ENCODE results near the gene MAEA. TPM values are rescaled to one million over a fixed set of nuclear protein-coding genes. Genes with fewer than 3 reads are reported as not detected.

The MAEA gene
- polyA plus RNA-seq, 3 donors: 34.3 to 83.5 (median 37.7) TPM

- Mint-ChIP-seq H3K4me1 (peaks cover 37% of the 10 kb centered on the region), H3K9me3 (peaks cover 0 to 3% (median 0%) of the 10 kb centered on the region in 7 donors), H3K36me3 (peaks cover 38 to 54% of the 10 kb centered on the region in 2 donors), H3K27ac (peak overlapping the region in 2 of 7 donors; percentile 38 to 72), H3K4me3 (no peak overlapping the region), H3K27me3 (ENCODE audit: low read depth in 3 of 3) (peaks cover 0 to 2% (median 0%) of the 10 kb centered on the region in 3 donors)
- no peaks in the 10 kb centered on the region for H3K27me3 ChIP-seq (ENCODE audit: control insufficient read depth in 2 of 2, insufficient read depth in 2 of 2, low read length in 2 of 2)
- no peak overlapping the region for H2AFZ ChIP-seq (ENCODE audit: insufficient read depth, low read depth, low read length, poor library complexity, severe bottlenecking)
- H4K20me1 ChIP-seq (ENCODE audit: insufficient read depth, low read length): peaks cover 73% of the 10 kb centered on the region
- H3K27ac ChIP-seq (ENCODE audit: low read depth in 1 of 2, low read length in 2 of 2): no peak overlapping the region
- peaks cover 99% of the 10 kb centered on the region for H3K79me2 ChIP-seq (ENCODE audit: insufficient read depth, low read length)
- WGBS (ENCODE audit: insufficient coverage): 97% methylated on average over 32 of the region's 34 CpGs
- H3K4me1 ChIP-seq (ENCODE audit: control insufficient read depth in 1 of 2, insufficient read depth in 2 of 2, low read length in 2 of 2): peaks cover 12 to 25% of the 10 kb centered on the region in 2 donors
- TF ChIP-seq CTCF (IDR thresholded peaks at IDR 0.05): no peak
- H3K4me2 ChIP-seq (replicated peaks; ENCODE audit: extremely low read depth, low read length, poor library complexity, severe bottlenecking): no peak overlapping the region
- H3K36me3 ChIP-seq (replicated peaks in 1 of 2; ENCODE audit: control insufficient read depth in 1 of 2, insufficient read depth in 2 of 2, low read length in 2 of 2): peaks cover 15 to 37% of the 10 kb centered on the region in 2 donors
- no peak for DNase-seq
- intact Hi-C loops (cut with micrococcal nuclease): no loop called here
- no peak overlapping the region for H3K9ac ChIP-seq (ENCODE audit: insufficient read depth, low read length, poor library complexity, severe bottlenecking)
- H3K4me3 ChIP-seq (replicated peaks in 1 of 3; ENCODE audit: low read depth in 2 of 3, low read length in 3 of 3): no peak overlapping the region
- no peaks in the 10 kb centered on the region for H3K9me3 ChIP-seq (replicated peaks in 1 of 2; ENCODE audit: control insufficient read depth in 1 of 2, insufficient read depth in 1 of 2, low read length in 2 of 2)
These were observed 18.5 kb downstream of the MAEA start for GRCh38 chr4:1307951-1308735.

GRCh38 chr4:1309261-1310010, 19.7 kb downstream of the MAEA start:
- Histone ChIP-seq H3K4me3 (replicated peaks in 1 of 3; ENCODE audit: low read depth in 2 of 3, low read length in 3 of 3) (peak overlapping the region in 2 of 3 experiments; percentile 4 to 42), H3K4me2 (replicated peaks; ENCODE audit: extremely low read depth, low read length, poor library complexity, severe bottlenecking) (peak overlapping the region; percentile 62), H3K4me1 (ENCODE audit: control insufficient read depth in 1 of 2, insufficient read depth in 2 of 2, low read length in 2 of 2) (peaks cover 12 to 25% of the 10 kb centered on the region in 2 donors), H3K27me3 (ENCODE audit: control insufficient read depth in 2 of 2, insufficient read depth in 2 of 2, low read length in 2 of 2) (no peaks in the 10 kb centered on the region), H3K9ac (ENCODE audit: insufficient read depth, low read length, poor library complexity, severe bottlenecking) (no peak overlapping the region), H3K36me3 (replicated peaks in 1 of 2; ENCODE audit: control insufficient read depth in 1 of 2, insufficient read depth in 2 of 2, low read length in 2 of 2) (peaks cover 22 to 50% of the 10 kb centered on the region in 2 donors), H2AFZ (ENCODE audit: insufficient read depth, low read depth, low read length, poor library complexity, severe bottlenecking) (no peak overlapping the region), H4K20me1 (ENCODE audit: insufficient read depth, low read length) (peaks cover 82% of the 10 kb centered on the region), H3K79me2 (ENCODE audit: insufficient read depth, low read length) (peaks cover 88% of the 10 kb centered on the region), H3K27ac (ENCODE audit: low read depth in 1 of 2, low read length in 2 of 2) (peak overlapping the region in 1 of 2 donors; percentile 25), H3K9me3 (replicated peaks in 1 of 2; ENCODE audit: control insufficient read depth in 1 of 2, insufficient read depth in 1 of 2, low read length in 2 of 2) (no peaks in the 10 kb centered on the region)
- WGBS (ENCODE audit: insufficient coverage): 11% methylated on average over 33 of the region's 36 CpGs
- peak; percentile 40 to 75 (median 65) for DNase-seq
- intact Hi-C loops (cut with micrococcal nuclease): no loop called here
- Mint-ChIP-seq H3K4me1 (peaks cover 37% of the 10 kb centered on the region), H3K27me3 (ENCODE audit: low read depth in 3 of 3) (peaks cover 0 to 2% (median 0%) of the 10 kb centered on the region in 3 donors), H3K36me3 (peaks cover 48 to 64% of the 10 kb centered on the region in 2 donors), H3K27ac (peak overlapping the region; percentile 4 to 74 (median 46)), H3K4me3 (peak overlapping the region; percentile 65 to 67), H3K9me3 (peaks cover 0 to 7% (median 0%) of the 10 kb centered on the region in 7 donors)
- TF ChIP-seq CTCF (IDR thresholded peaks at IDR 0.05): no peak
